HCT116 (cell line): Measurements from ENCODE around the gene VIPR2.

ENCODE experiments used
- RAD21 ChIP-seq: IDR thresholded peaks from 2 replicates; pipeline ENCODE4 v1.6.1; 2012; ENCODE audit warnings: low read depth, mild to moderate bottlenecking
- ZFX ChIP-seq: fragments of 450-650 bp; IDR thresholded peaks from 2 replicates; pipeline ENCODE4 v1.6.1; 2017
- TF ChIP-seq, protein P1 (sequence below), 3 experiments: fragments of 200-600 bp in 1 of 3; sonication (generic) in 1 of 3; IDR thresholded peaks in 2 of 3; conservative IDR thresholded peaks in 1 of 3; 2 replicates each; pipeline ENCODE4 v1.5.1; 2012 to 2017; ENCODE audit warnings: low read depth in 2 of 3, low read length in 2 of 3, antibody characterized with exemption in 1 of 3, borderline replicate concordance in 1 of 3, control low read depth in 1 of 3, mild to moderate bottlenecking in 1 of 3, mixed read lengths in 1 of 3, mixed run types in 1 of 3, moderate library complexity in 1 of 3; ENCODE audit not compliant: insufficient read depth in 1 of 3
- TF ChIP-seq, protein P2 (sequence below): IDR thresholded peaks from 2 replicates; pipeline ENCODE4 v1.6.1; 2012

DNA sequence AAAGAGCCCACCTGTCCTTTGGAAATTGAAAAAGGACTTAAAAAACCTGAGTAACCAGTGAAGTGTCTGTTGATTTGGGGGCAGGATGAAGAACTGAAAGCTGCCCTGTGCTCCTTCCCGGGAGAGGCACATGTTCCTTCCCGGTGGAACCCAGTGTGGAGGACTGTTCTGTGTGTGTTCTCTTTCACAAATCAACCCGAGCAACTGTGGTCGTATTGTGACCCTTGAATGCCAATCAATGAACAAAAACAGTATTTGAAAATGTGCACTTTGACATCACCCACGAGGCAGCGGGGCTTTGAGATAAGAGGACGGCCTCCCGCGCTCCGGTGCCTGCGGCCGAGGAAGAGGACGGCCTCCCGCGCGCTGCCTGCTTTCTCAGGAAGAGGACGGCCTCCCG, 139.0 kb downstream of the VIPR2 start:
- TF ChIP-seq, protein P1, sequence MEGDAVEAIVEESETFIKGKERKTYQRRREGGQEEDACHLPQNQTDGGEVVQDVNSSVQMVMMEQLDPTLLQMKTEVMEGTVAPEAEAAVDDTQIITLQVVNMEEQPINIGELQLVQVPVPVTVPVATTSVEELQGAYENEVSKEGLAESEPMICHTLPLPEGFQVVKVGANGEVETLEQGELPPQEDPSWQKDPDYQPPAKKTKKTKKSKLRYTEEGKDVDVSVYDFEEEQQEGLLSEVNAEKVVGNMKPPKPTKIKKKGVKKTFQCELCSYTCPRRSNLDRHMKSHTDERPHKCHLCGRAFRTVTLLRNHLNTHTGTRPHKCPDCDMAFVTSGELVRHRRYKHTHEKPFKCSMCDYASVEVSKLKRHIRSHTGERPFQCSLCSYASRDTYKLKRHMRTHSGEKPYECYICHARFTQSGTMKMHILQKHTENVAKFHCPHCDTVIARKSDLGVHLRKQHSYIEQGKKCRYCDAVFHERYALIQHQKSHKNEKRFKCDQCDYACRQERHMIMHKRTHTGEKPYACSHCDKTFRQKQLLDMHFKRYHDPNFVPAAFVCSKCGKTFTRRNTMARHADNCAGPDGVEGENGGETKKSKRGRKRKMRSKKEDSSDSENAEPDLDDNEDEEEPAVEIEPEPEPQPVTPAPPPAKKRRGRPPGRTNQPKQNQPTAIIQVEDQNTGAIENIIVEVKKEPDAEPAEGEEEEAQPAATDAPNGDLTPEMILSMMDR (IDR thresholded peaks at IDR 0.05 in 2 of 3, conservative IDR thresholded peaks at IDR 0.05 in 1 of 3; ENCODE audit: borderline replicate concordance in 1 of 3, insufficient read depth in 1 of 3, low read depth in 2 of 3, low read length in 2 of 3): no peak
- TF ChIP-seq RAD21: no peak
- TF ChIP-seq, protein P2, sequence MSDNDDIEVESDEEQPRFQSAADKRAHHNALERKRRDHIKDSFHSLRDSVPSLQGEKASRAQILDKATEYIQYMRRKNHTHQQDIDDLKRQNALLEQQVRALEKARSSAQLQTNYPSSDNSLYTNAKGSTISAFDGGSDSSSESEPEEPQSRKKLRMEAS: no peak
- no peak for TF ChIP-seq ZFX
